Right lobe of liver (tissue), 6 donors: Measurements from ENCODE around the gene GOLGA6L10. TPM values are rescaled to one million over a fixed set of nuclear protein-coding genes. Genes with fewer than 3 reads are reported as not detected.
A peak's percentile ranks its signal among the peaks of the same experiment; 100 is the strongest.
"Not testable (repeated sequence)": the region's sequence is repeated elsewhere in the genome, so short reads cannot be mapped to it uniquely, and the experiment has no call there.

Experiments used
- ATAC-seq, 4 donors: fragments of 200-7000 bp; cut with Tn5 transposase; one replicate each; pipeline ENCODE4 v1.9.1; 2020; ENCODE audit warnings: mild to moderate bottlenecking in 4 of 4, moderate library complexity in 4 of 4
- DNase-seq, 3 donors: peaks; one replicate each; pipeline ENCODE4 v3.0.0-alpha.2; 2020
- H3K27ac ChIP-seq, 3 donors: fragments of 200-600 bp; one replicate each; pipeline ENCODE4 v1.8.0; 2022
- H3K27me3 ChIP-seq, 2 donors: fragments of 200-600 bp; one replicate each; pipeline ENCODE4 v1.8.0; 2022
- H3K36me3 ChIP-seq, 4 donors: fragments of 200-600 bp; sonication (generic) in 1 of 4; one replicate each; pipeline versions ENCODE4 v1.5.1 to v1.8.0; 2017 to 2022; ENCODE audit warnings: control low read depth in 1 of 4
- H3K4me1 ChIP-seq, 4 donors: fragments of 200-600 bp; sonication (generic) in 1 of 4; one replicate each; pipeline versions ENCODE4 v1.5.1 to v1.8.0; 2017 to 2022; ENCODE audit warnings: control low read depth in 1 of 4
- H3K4me3 ChIP-seq, 3 donors: fragments of 200-600 bp; one replicate each; pipeline ENCODE4 v1.8.0; 2022
- H3K9me3 ChIP-seq, 4 donors: fragments of 200-600 bp; sonication (generic) in 1 of 4; one replicate each; pipeline versions ENCODE4 v1.5.1 to v1.8.0; 2017 to 2022; ENCODE audit warnings: control low read depth in 1 of 4
- CTCF ChIP-seq, 4 donors: fragments of 200-600 bp in 3 of 4; fragments of 450-650 bp in 1 of 4; IDR thresholded peaks; one replicate each; pipeline versions ENCODE4 v1.5.1 to v1.8.0; 2016 to 2022; ENCODE audit warnings: antibody characterized with exemption in 4 of 4, mild to moderate bottlenecking in 2 of 4
- WGBS: methylation state at CpG from one replicate; pipeline ENCODE4 v1.1.6; 2018; ENCODE audit warnings: low coverage, low lambda C conversion rate; ENCODE audit not compliant: insufficient coverage; ENCODE audit errors: missing lambda C conversion rate; 5-methylcytosine and 5-hydroxymethylcytosine counted together
- intact Hi-C, 2 donors: fragments of 100-400 bp; cut with DNase I; formaldehyde crosslinking; loops; one replicate each; pipeline versions ENCODE4 v1.11.2 to v1.14.1; 2022
- total RNA-seq, 6 experiments: library from RNA; depleted of rRNA in 2 of 6; stranded (reverse); fragments of >200 nt in 2 of 6; fragmentation: NEBNext Ultra II Directional in 3 of 6; extraction: Animal tissue kit (Norgen Biotek cat#: 25700) in 3 of 6; gene quantifications; one replicate each; pipeline versions ENCODE4 v1.1.0 to v1.2.4, GENCODE V29; 2016 to 2023
- donor health status: DM: no; HTN: yes; CAD: no.
- donor health status: DM: no; HTN: no; CAD: no.
- donor health status: DM: no; HTN: no; CAD: no.
- donor health status: DM: no; HTN: yes; CAD: no.
- donor health status: DM: no; HTN: yes; CAD: no.

GOLGA6L10 gene
- total RNA-seq, 6 experiments from 2014 or later: 0.06 to 0.93 (median 0.38) TPM

GRCh38 chr15:82334554-82334932 lies 14.7 kb downstream of the GOLGA6L10 start:
- H3K4me1 ChIP-seq, DNase-seq, H3K9me3 ChIP-seq, ATAC-seq, H3K27ac ChIP-seq, intact Hi-C loops, H3K27me3 ChIP-seq, H3K36me3 ChIP-seq, H3K4me3 ChIP-seq: not testable (repeated sequence)
- no CpG with 5 or more reads among the region's 9 CpGs for WGBS

GRCh38 chr15:82333603-82334553 lies 15.4 kb downstream of the GOLGA6L10 start:
- intact Hi-C loops, DNase-seq, H3K9me3 ChIP-seq, H3K4me3 ChIP-seq, H3K27me3 ChIP-seq, H3K4me1 ChIP-seq, H3K36me3 ChIP-seq, H3K27ac ChIP-seq: not testable (repeated sequence)
- no CpG with 5 or more reads among the region's 43 CpGs for WGBS
- peak in 1 of 4 donors; percentile 8 for ATAC-seq

- H3K27me3 ChIP-seq, H3K4me3 ChIP-seq, H3K9me3 ChIP-seq, intact Hi-C loops, H3K4me1 ChIP-seq, H3K27ac ChIP-seq, H3K36me3 ChIP-seq: not testable (repeated sequence)
- no CpG with 5 or more reads among the region's 13 CpGs for WGBS
- DNase-seq: peak in 1 of 3 donors; percentile 56
- ATAC-seq: peak; percentile 16 to 73 (median 58)
These were observed 16.3 kb downstream of the GOLGA6L10 start for GRCh38 chr15:82332711-82333602.

- DNase-seq, intact Hi-C loops, H3K9me3 ChIP-seq, H3K4me1 ChIP-seq, H3K4me3 ChIP-seq, H3K36me3 ChIP-seq, H3K27me3 ChIP-seq, ATAC-seq, H3K27ac ChIP-seq: not testable (repeated sequence)
- WGBS: no CpG with 5 or more reads among the region's 3 CpGs
These were observed 17.5 kb downstream of the GOLGA6L10 start for GRCh38 chr15:82331576-82332304.

- ATAC-seq, DNase-seq, H3K9me3 ChIP-seq, H3K27me3 ChIP-seq, H3K27ac ChIP-seq, intact Hi-C loops, H3K36me3 ChIP-seq, H3K4me1 ChIP-seq, H3K4me3 ChIP-seq: not testable (repeated sequence)
- 80% methylated on average over 1 of the region's 11 CpGs for WGBS
These were observed 18.4 kb downstream of the GOLGA6L10 start for GRCh38 chr15:82330921-82331320.

- WGBS: no CpG with 5 or more reads among the region's 13 CpGs
- H3K4me1 ChIP-seq, H3K4me3 ChIP-seq, intact Hi-C loops, H3K9me3 ChIP-seq, H3K27ac ChIP-seq, H3K27me3 ChIP-seq, H3K36me3 ChIP-seq, DNase-seq: not testable (repeated sequence)
- ATAC-seq: peak; percentile 55 to 78 (median 62)
- peak in 1 of 4 donors; percentile 8 for TF ChIP-seq CTCF (IDR thresholded peaks at IDR 0.05)
These were observed 20.2 kb downstream of the GOLGA6L10 start for GRCh38 chr15:82329039-82329438.

GRCh38 chr15:82327372-82327771 lies 21.9 kb downstream of the GOLGA6L10 start:
- H3K4me1 ChIP-seq, H3K9me3 ChIP-seq, intact Hi-C loops, DNase-seq, H3K27me3 ChIP-seq, H3K4me3 ChIP-seq, H3K36me3 ChIP-seq, ATAC-seq, H3K27ac ChIP-seq: not testable (repeated sequence)
- WGBS: 78% methylated on average over 2 of the region's 10 CpGs

GRCh38 chr15:82326896-82327295 lies 22.4 kb downstream of the GOLGA6L10 start:
- intact Hi-C loops, ATAC-seq, H3K4me3 ChIP-seq, H3K9me3 ChIP-seq, DNase-seq, H3K36me3 ChIP-seq, H3K27me3 ChIP-seq, H3K4me1 ChIP-seq, H3K27ac ChIP-seq: not testable (repeated sequence)
- WGBS: 92% methylated on average over 8 of the region's 23 CpGs

GRCh38 chr15:82325646-82326045 lies 23.6 kb downstream of the GOLGA6L10 start:
- H3K36me3 ChIP-seq, H3K4me1 ChIP-seq, H3K27me3 ChIP-seq, H3K9me3 ChIP-seq, intact Hi-C loops, H3K4me3 ChIP-seq, H3K27ac ChIP-seq, ATAC-seq, DNase-seq: not testable (repeated sequence)
- no CpG with 5 or more reads among the region's 10 CpGs for WGBS
